Purkinje cell (primary cell): Measurements from ENCODE around the gene EFCAB9. TPM values are rescaled to one million over a fixed set of nuclear protein-coding genes. Genes with fewer than 3 reads are reported as not detected.

Experiments
- polyA plus RNA-seq: library from polyadenylated mRNA; unstranded; fragments of >200 nt; fragmentation: Nextera tagmentation; gene quantifications from 2 replicates; pipeline ENCODE4 v1.2.1, GENCODE V29; 2014

The EFCAB9 gene
- polyA plus RNA-seq: not detected in 2 replicates

GRCh38 chr5:172193872-172194271, at the start of gene EFCAB9:
Gene EFCAB9, plus strand, starts transcription at chr5:172194172. Its CDS starts 1 bp downstream, at chr5:172194173.

GRCh38 chr5:172188033-172188892, 5.7 kb upstream of the EFCAB9 start, which contains the start of gene STK10:
Gene STK10, minus strand, starts transcription at chr5:172188224. Its CDS starts 182 bp downstream, at chr5:172188042.

Other genes with a start within 250 kb of the EFCAB9 start
- gene FBXW11, start 187.5 kb upstream of the EFCAB9 start, polyA plus RNA-seq: 15.2 and 16.0 TPM in 2 replicates
- gene STK10, start 5.9 kb upstream of the EFCAB9 start, polyA plus RNA-seq: not detected in 2 replicates
- 10.1 and 12.8 TPM in 2 replicates for gene UBTD2, start 89.6 kb downstream of the EFCAB9 start, polyA plus RNA-seq